GM12891 (cell line): ENCODE results near the gene ANKRD27.

Experiments
- PAX5 ChIP-seq: IDR thresholded peaks from 2 replicates; pipeline ENCODE4 v1.6.1; 2011; ENCODE audit warnings: low read length, moderate library complexity, mild to moderate bottlenecking; ENCODE audit not compliant: insufficient read depth, severe bottlenecking
- POLR2A ChIP-seq: IDR thresholded peaks from 2 replicates; pipeline ENCODE4 v1.6.1; 2011; ENCODE audit warnings: low read depth, low read length, control low read depth
- POLR2AphosphoS5 ChIP-seq: IDR thresholded peaks from 2 replicates; pipeline ENCODE4 v1.6.1; 2011; ENCODE audit warnings: low read depth, low read length, control low read depth
- POU2F2 ChIP-seq: IDR thresholded peaks from 2 replicates; pipeline ENCODE4 v1.6.1; 2011; ENCODE audit warnings: low read depth, mild to moderate bottlenecking, control low read depth, low read length, moderate library complexity
- SPI1 ChIP-seq: IDR thresholded peaks from 2 replicates; pipeline ENCODE4 v1.6.1; 2011; ENCODE audit warnings: low read depth, low read length, control low read depth
- TAF1 ChIP-seq: IDR thresholded peaks from 2 replicates; pipeline ENCODE4 v1.6.1; 2011; ENCODE audit warnings: low read depth, low read length, control low read depth

- TF ChIP-seq TAF1 = no peak
- no peak for TF ChIP-seq POLR2A
- TF ChIP-seq POLR2AphosphoS5 = no peak
- no peak for TF ChIP-seq SPI1
- TF ChIP-seq POU2F2 = no peak
- no peak for TF ChIP-seq PAX5
Measured at GRCh38 chr19:32567486-32567885, 107.5 kb downstream of the ANKRD27 start.
